C4-2B (cell line): Measurements from ENCODE around the gene ADPRS.
A peak's percentile ranks its signal among the peaks of the same experiment; 100 is the strongest.

Experiments
- H3K27ac ChIP-seq: fragments of 450-650 bp; 2 replicates; pipeline ENCODE4 v1.5.1; 2017
- ZFX ChIP-seq: fragments of 450-650 bp; IDR thresholded peaks from 2 replicates; pipeline ENCODE4 v1.6.1; 2017
- TF ChIP-seq, protein P1 (sequence below): fragments of 450-650 bp; conservative IDR thresholded peaks from 2 replicates; pipeline ENCODE4 v1.5.1; 2017; ENCODE audit warnings: mild to moderate bottlenecking

The ADPRS gene, protein sequence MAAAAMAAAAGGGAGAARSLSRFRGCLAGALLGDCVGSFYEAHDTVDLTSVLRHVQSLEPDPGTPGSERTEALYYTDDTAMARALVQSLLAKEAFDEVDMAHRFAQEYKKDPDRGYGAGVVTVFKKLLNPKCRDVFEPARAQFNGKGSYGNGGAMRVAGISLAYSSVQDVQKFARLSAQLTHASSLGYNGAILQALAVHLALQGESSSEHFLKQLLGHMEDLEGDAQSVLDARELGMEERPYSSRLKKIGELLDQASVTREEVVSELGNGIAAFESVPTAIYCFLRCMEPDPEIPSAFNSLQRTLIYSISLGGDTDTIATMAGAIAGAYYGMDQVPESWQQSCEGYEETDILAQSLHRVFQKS

DNA sequence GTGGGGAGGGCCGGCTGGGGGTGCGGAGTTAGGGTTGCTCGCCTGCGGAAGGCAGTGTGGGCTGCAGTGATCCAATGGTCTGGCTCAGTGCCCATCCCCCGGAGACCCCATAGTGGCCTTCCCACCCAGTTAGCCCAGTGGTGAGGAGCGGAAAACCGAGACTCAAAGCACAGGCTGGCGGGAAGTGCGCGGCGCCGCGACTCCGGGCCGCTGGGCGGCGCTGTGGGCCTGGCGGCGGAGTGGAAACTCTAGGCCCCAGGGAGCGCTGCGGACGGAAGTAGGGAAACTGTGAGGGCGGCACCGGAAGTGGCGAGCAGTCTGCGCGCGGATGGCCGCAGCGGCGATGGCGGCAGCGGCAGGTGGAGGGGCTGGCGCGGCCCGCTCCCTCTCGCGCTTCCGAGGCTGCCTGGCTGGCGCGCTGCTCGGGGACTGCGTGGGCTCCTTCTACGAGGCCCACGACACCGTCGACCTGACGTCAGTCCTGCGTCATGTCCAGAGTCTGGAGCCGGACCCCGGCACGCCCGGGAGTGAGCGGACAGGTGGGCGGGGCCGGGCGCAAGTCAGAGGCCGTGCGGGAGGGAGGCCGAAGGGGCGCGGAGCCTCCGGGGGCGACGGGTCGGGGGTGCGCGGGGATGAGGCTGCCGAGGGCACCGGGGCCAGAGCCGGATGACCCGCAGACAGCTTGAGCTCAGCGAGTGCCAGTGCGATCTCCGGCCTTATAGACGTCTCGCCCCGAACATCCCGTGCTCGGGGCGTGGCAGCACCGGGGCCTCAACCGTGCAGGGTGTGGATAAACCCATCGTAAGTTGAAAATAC is at the start of gene ADPRS:
Gene ADPRS, plus strand, starts transcription at position 316 of the 816 bp plus-strand sequence. Its CDS starts 13 bp downstream, at position 329.
- peak within 1 kb of the TSS; percentile 78 for H3K27ac ChIP-seq
- TF ChIP-seq, protein P1, sequence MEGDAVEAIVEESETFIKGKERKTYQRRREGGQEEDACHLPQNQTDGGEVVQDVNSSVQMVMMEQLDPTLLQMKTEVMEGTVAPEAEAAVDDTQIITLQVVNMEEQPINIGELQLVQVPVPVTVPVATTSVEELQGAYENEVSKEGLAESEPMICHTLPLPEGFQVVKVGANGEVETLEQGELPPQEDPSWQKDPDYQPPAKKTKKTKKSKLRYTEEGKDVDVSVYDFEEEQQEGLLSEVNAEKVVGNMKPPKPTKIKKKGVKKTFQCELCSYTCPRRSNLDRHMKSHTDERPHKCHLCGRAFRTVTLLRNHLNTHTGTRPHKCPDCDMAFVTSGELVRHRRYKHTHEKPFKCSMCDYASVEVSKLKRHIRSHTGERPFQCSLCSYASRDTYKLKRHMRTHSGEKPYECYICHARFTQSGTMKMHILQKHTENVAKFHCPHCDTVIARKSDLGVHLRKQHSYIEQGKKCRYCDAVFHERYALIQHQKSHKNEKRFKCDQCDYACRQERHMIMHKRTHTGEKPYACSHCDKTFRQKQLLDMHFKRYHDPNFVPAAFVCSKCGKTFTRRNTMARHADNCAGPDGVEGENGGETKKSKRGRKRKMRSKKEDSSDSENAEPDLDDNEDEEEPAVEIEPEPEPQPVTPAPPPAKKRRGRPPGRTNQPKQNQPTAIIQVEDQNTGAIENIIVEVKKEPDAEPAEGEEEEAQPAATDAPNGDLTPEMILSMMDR: peak; percentile 99
- TF ChIP-seq ZFX: peak; percentile 76; the same call in 1 of the 2 replicates

DNA sequence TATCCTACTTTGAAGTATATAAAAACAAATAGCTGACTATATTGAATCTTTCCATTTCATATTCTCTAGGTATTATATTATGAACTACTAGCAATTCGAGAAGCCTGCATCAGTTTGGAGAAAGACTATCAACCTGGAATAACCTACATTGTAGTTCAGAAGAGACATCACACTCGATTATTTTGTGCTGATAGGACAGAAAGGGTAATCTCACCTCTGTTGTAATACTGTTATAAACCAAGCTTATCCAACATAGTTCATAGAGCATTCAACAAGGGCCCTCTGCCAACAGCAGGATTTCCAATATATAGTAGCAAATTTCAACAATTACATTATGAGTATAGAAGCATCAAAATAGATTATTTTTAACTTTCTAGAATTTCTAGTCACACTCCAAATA is 48.5 kb upstream of the ADPRS start:
- H3K27ac ChIP-seq: no peak overlapping the region
- TF ChIP-seq, protein P1: no peak
- TF ChIP-seq ZFX: no peak

DNA sequence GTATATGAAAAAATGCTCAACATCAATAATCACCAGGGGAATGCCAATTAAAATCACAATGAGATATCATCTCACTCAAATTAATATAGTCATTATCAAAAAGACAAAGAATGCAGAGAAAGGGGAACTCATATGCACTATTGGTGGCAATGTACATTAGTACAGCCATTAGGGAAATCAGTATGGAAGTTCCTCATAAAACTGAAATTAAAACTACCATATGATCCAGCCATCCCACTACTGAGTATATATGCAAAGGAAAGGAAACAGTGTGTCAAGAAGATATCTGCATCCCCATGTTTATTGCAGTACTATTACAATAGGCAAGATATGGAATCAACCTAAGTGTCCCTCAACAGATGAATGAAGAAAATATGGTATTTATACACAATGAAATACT is 36.9 kb upstream of the ADPRS start:
- no peak overlapping the region for H3K27ac ChIP-seq
- TF ChIP-seq ZFX: no peak
- TF ChIP-seq, protein P1: no peak

DNA sequence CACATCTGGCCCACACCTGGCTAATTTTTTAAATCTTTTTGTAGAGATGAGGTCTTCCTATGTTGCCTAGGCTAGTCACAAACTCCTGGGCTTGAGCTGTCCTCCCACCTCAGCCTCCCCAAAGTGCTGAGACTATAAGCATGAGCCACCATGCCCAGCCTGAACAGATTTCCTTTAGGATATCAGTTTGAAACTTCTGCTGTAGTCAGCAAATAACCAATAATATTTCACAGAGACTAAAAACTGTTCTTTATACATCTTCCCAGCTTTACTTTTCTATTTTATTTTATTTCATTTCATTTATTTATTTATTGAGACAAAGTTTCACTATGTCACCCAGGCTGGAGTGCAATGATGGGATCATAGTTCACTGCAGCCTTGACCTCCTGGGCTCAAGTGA is 34.7 kb upstream of the ADPRS start:
- TF ChIP-seq, protein P1: no peak
- no peak for TF ChIP-seq ZFX
- no peak overlapping the region for H3K27ac ChIP-seq

DNA sequence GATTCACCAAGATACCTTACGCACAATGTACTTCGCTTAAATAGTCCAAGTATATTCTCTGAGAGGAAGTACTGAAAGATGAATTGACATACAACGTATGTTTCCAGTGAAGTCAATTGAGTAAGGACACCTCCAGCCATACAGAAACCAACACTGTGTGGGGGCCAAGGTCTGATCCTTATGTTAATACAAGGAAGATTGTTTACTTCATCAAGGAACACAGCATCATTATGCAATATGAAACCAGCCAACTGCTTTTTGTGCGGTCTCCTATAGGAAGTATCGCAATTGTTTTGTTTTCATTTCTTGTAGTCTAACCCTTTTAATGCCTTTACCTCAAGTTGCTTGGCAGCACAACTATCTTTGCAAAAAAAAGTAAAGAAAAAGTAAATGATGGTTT is 33.0 kb upstream of the ADPRS start:
- TF ChIP-seq, protein P1: no peak
- TF ChIP-seq ZFX: no peak
- H3K27ac ChIP-seq: no peak overlapping the region

DNA sequence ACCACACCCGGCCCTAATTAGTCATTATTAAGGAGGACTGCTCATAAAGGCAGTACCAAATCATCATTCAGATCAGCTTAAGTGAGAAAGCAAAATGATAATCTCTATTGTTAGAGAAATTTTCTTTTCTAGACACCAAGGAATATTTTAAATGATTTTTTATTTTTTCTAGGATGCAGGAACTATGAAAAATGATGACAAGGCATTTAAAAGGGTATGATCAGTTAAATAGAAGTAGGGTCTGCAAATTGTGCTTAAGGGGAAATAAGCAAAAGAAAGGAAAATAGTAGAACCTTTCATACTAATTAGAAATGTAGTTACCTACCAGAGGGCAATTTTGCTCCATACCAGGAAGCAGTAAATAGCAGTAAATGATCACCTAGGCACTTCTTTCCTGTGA is 26.4 kb upstream of the ADPRS start:
- TF ChIP-seq ZFX: no peak
- TF ChIP-seq, protein P1: no peak
- no peak overlapping the region for H3K27ac ChIP-seq

DNA sequence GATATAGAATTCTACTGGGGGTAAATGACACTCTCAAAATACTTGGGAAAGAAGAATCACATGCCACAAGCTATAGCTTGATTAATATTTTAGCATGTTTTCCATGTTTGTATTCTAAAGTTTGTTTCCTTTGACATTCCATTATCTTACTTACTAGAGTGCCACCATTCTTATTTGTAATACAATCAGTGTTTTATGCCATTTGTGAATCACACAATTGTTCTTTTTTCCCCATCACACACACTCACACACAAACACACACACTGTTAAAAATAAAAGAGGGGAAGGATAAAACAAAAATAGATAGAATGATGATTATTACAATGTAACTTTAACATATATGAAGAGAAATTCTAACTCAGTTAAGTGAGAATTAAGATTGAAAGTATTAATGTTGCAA is 20.8 kb upstream of the ADPRS start:
- TF ChIP-seq ZFX: no peak
- TF ChIP-seq, protein P1: no peak
- no peak overlapping the region for H3K27ac ChIP-seq
